GM21526 (cell line): ENCODE measurements around the gene AFAP1L2.

ENCODE experiments used
- ATAC-seq: cut with Tn5 transposase; IDR thresholded peaks from one replicate; pipeline ENCODE4 v1.9.1; 2021; ENCODE audit warnings: moderate library complexity; ENCODE audit not compliant: unreplicated experiment, low FRiP score

AFAP1L2 gene

DNA sequence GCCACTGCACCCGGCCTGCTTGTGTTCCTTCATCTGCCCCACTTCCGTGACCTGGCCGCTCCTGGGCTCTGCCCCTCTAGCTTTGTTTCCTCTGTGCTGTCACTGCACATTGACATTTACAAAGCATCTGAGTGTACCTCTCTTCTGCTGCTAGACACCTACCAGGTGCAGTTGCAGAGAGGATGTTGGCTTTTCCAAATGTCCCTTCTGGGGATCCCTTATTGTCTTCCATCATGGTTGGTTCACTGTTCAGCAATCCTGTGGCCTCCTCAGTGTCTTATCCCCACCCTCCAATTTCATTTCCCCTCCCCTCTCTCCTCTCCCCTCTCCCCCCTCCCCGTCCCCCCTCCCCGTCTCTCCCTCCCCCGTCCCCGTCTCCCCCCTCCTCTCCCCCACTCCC lies 151.4 kb downstream of the AFAP1L2 start:
- no peak for ATAC-seq

GRCh38 chr10:114252092-114252491 lies 152.2 kb downstream of the AFAP1L2 start:
- ATAC-seq = no peak

DNA sequence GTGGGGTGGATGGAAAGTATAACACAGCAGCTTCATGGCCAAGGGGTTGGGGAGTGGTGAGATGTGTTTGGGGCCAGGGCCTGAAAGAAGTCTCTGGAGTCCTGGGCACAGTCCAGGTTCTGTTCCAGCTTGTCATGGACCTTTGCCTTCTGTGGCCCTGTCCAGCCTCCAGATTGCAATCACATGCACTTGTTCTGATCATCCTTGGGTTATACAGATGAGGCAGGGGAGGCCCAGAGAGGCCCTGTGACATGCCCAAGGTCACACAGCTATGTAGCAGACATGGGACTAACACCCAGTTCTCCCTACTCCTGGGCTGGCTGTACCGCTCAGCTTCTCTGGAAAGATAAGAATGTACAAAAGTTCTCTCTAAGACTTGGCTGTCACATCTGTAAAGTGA lies 153.6 kb downstream of the AFAP1L2 start:
- ATAC-seq = no peak

DNA sequence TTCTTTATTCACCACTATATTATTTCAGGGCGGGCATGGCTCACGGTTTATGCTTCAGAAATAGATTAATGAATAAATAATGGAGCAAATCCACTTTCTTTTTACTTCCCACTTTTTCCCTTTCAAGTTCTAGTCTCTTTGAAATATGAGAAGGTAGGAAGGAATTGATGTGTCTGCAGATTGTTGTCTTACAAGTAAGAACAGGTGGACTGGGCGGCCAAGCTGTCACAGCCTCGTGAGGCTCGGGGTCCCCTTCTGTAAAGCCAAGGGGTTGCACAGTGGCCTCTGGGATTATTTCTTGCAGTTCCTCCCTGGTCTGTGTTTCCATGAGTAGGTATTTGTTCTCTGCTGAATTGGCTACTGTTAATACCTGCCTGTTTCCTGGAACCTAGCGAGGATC lies 154.1 kb downstream of the AFAP1L2 start:
- ATAC-seq = no peak

GRCh38 chr10:114246679-114247305 lies 157.5 kb downstream of the AFAP1L2 start:
- ATAC-seq = no peak

GRCh38 chr10:114245121-114245791 lies 159.0 kb downstream of the AFAP1L2 start:
- no peak for ATAC-seq
